ENCODE results near the gene DOCK4. TPM values are rescaled to one million over a fixed set of nuclear protein-coding genes. Genes with fewer than 3 reads are reported as not detected.

Gene DOCK4
- total and polyA plus RNA-seq, 2 experiments from 2014 or later, result 2.1 to 5.0 TPM

GRCh38 chr7:112031689-112032088, 174.5 kb downstream of the DOCK4 start:
- no peak for DNase-seq
- in situ Hi-C loops (cut with MboI), result no loop called here
- Histone ChIP-seq H3K79me2 (ENCODE audit: insufficient read depth) (no peaks in the 10 kb centered on the region), H3K9me2 (ENCODE audit: insufficient read depth) (no peaks in the 10 kb centered on the region), H3K4me3 (no peak overlapping the region), H3K9me3 (ENCODE audit: low read depth) (no peaks in the 10 kb centered on the region), H3K9ac (no peak overlapping the region), H3K36me3 (ENCODE audit: low read depth) (no peaks in the 10 kb centered on the region), H3K4me2 (ENCODE audit: unreplicated experiment) (no peak overlapping the region), H2AFZ (no peak overlapping the region), H3K4me1 (ENCODE audit: insufficient read depth) (peaks cover 7% of the 10 kb centered on the region; the same call in 1 of the 2 replicates), H3F3A (ENCODE audit: insufficient read depth) (no peaks in the 10 kb centered on the region), H3K27ac (no peak overlapping the region), H4K20me1 (ENCODE audit: insufficient read depth) (no peaks in the 10 kb centered on the region), H3K27me3 (replicated peaks; ENCODE audit: insufficient read depth) (no peaks in the 10 kb centered on the region)
- 87% methylated on average over 5 of the region's 5 CpGs for WGBS, 2 experiments (ENCODE audit: low coverage in 1 of 2, low lambda C conversion rate in 2 of 2, missing lambda C conversion rate in 2 of 2)
- TF ChIP-seq EZH2 (IDR thresholded peaks at IDR 0.05; ENCODE audit: insufficient read depth, poor library complexity, severe bottlenecking) (no peak), EZH2phosphoT487 (IDR thresholded peaks at IDR 0.05; ENCODE audit: insufficient read depth, low read depth) (no peak)

GRCh38 chr7:112025556-112025955, 180.6 kb downstream of the DOCK4 start:
- Histone ChIP-seq H3K4me3 (no peak overlapping the region), H2AFZ (no peak overlapping the region), H3K9me3 (ENCODE audit: low read depth) (no peaks in the 10 kb centered on the region), H3K9ac (no peak overlapping the region), H3K9me2 (ENCODE audit: insufficient read depth) (no peaks in the 10 kb centered on the region), H4K20me1 (ENCODE audit: insufficient read depth) (no peaks in the 10 kb centered on the region), H3K36me3 (ENCODE audit: low read depth) (no peaks in the 10 kb centered on the region), H3K79me2 (ENCODE audit: insufficient read depth) (no peaks in the 10 kb centered on the region), H3K4me1 (ENCODE audit: insufficient read depth) (no peaks in the 10 kb centered on the region), H3F3A (ENCODE audit: insufficient read depth) (no peaks in the 10 kb centered on the region), H3K4me2 (ENCODE audit: unreplicated experiment) (no peak overlapping the region), H3K27me3 (replicated peaks; ENCODE audit: insufficient read depth) (no peaks in the 10 kb centered on the region), H3K27ac (no peak overlapping the region)
- TF ChIP-seq EZH2 (IDR thresholded peaks at IDR 0.05; ENCODE audit: insufficient read depth, poor library complexity, severe bottlenecking), result no peak
- no peak for DNase-seq
- 94 to 100% methylated on average over 2 of the region's 2 CpGs for WGBS, 2 experiments (ENCODE audit: low coverage in 1 of 2, low lambda C conversion rate in 2 of 2, missing lambda C conversion rate in 2 of 2)
- in situ Hi-C loops (cut with MboI), result no loop called here

GRCh38 chr7:112023786-112024185, 182.4 kb downstream of the DOCK4 start:
- H3K4me3 ChIP-seq, result no peak overlapping the region
- H3K9ac ChIP-seq, result no peak overlapping the region
- no peak for DNase-seq
- no peaks in the 10 kb centered on the region for H3K9me2 ChIP-seq (ENCODE audit: insufficient read depth)
- no peaks in the 10 kb centered on the region for H3K79me2 ChIP-seq (ENCODE audit: insufficient read depth)
- in situ Hi-C loops (cut with MboI), result no loop called here
- 95% methylated on average over 6 of the region's 6 CpGs for whole genome bisulfite sequencing, 2 experiments (ENCODE audit: low coverage in 1 of 2, low lambda C conversion rate in 2 of 2, missing lambda C conversion rate in 2 of 2)
- TF ChIP-seq EZH2 (IDR thresholded peaks at IDR 0.05; ENCODE audit: insufficient read depth, poor library complexity, severe bottlenecking) (no peak), EZH2phosphoT487 (IDR thresholded peaks at IDR 0.05; ENCODE audit: insufficient read depth, low read depth) (no peak)
- no peaks in the 10 kb centered on the region for H3K9me3 ChIP-seq (ENCODE audit: low read depth)
- no peaks in the 10 kb centered on the region for H4K20me1 ChIP-seq (ENCODE audit: insufficient read depth)
- no peak overlapping the region for H2AFZ ChIP-seq
- H3F3A ChIP-seq (ENCODE audit: insufficient read depth), result no peaks in the 10 kb centered on the region
- no peak overlapping the region for H3K27ac ChIP-seq
- H3K4me1 ChIP-seq (ENCODE audit: insufficient read depth), result no peaks in the 10 kb centered on the region
- H3K4me2 ChIP-seq (ENCODE audit: unreplicated experiment), result no peak overlapping the region
- no peaks in the 10 kb centered on the region for H3K27me3 ChIP-seq (replicated peaks; ENCODE audit: insufficient read depth)
- no peaks in the 10 kb centered on the region for H3K36me3 ChIP-seq (ENCODE audit: low read depth)

GRCh38 chr7:112023282-112023681, 182.9 kb downstream of the DOCK4 start:
- H3K9ac ChIP-seq, result no peak overlapping the region
- H3F3A ChIP-seq (ENCODE audit: insufficient read depth), result no peaks in the 10 kb centered on the region
- no peak overlapping the region for H3K4me2 ChIP-seq (ENCODE audit: unreplicated experiment)
- no peaks in the 10 kb centered on the region for H3K4me1 ChIP-seq (ENCODE audit: insufficient read depth)
- no peaks in the 10 kb centered on the region for H3K9me2 ChIP-seq (ENCODE audit: insufficient read depth)
- H2AFZ ChIP-seq, result no peak overlapping the region
- H3K27me3 ChIP-seq (replicated peaks; ENCODE audit: insufficient read depth), result no peaks in the 10 kb centered on the region
- in situ Hi-C loops (cut with MboI), result no loop called here
- H3K9me3 ChIP-seq (ENCODE audit: low read depth), result no peaks in the 10 kb centered on the region
- no peaks in the 10 kb centered on the region for H3K36me3 ChIP-seq (ENCODE audit: low read depth)
- H3K27ac ChIP-seq, result no peak overlapping the region
- no peak for DNase-seq
- H4K20me1 ChIP-seq (ENCODE audit: insufficient read depth), result no peaks in the 10 kb centered on the region
- no peaks in the 10 kb centered on the region for H3K79me2 ChIP-seq (ENCODE audit: insufficient read depth)
- TF ChIP-seq EZH2 (IDR thresholded peaks at IDR 0.05; ENCODE audit: insufficient read depth, poor library complexity, severe bottlenecking), result no peak
- no peak for TF ChIP-seq EZH2phosphoT487 (IDR thresholded peaks at IDR 0.05; ENCODE audit: insufficient read depth, low read depth)
- 56 to 58% methylated on average over 2 of the region's 2 CpGs for WGBS, 2 experiments (ENCODE audit: low coverage in 1 of 2, low lambda C conversion rate in 2 of 2, missing lambda C conversion rate in 2 of 2)
- no peak overlapping the region for H3K4me3 ChIP-seq

- no peak overlapping the region for H3K4me3 ChIP-seq
- H3K36me3 ChIP-seq (ENCODE audit: low read depth), result no peaks in the 10 kb centered on the region
- TF ChIP-seq EZH2 (IDR thresholded peaks at IDR 0.05; ENCODE audit: insufficient read depth, poor library complexity, severe bottlenecking) (no peak), EZH2phosphoT487 (IDR thresholded peaks at IDR 0.05; ENCODE audit: insufficient read depth, low read depth) (no peak)
- H3K9me3 ChIP-seq (ENCODE audit: low read depth), result no peaks in the 10 kb centered on the region
- H3K9ac ChIP-seq, result no peak overlapping the region
- H3K4me2 ChIP-seq (ENCODE audit: unreplicated experiment), result no peak overlapping the region
- no peaks in the 10 kb centered on the region for H3K4me1 ChIP-seq (ENCODE audit: insufficient read depth)
- no peaks in the 10 kb centered on the region for H4K20me1 ChIP-seq (ENCODE audit: insufficient read depth)
- no peaks in the 10 kb centered on the region for H3K9me2 ChIP-seq (ENCODE audit: insufficient read depth)
- H3K27ac ChIP-seq, result no peak overlapping the region
- H3K27me3 ChIP-seq (replicated peaks; ENCODE audit: insufficient read depth), result no peaks in the 10 kb centered on the region
- no peaks in the 10 kb centered on the region for H3F3A ChIP-seq (ENCODE audit: insufficient read depth)
- no peak for DNase-seq
- H3K79me2 ChIP-seq (ENCODE audit: insufficient read depth), result no peaks in the 10 kb centered on the region
- WGBS, 2 experiments (ENCODE audit: low coverage in 1 of 2, low lambda C conversion rate in 2 of 2, missing lambda C conversion rate in 2 of 2), result 87 to 88% methylated on average over 6 of the region's 6 CpGs
- no peak overlapping the region for H2AFZ ChIP-seq
- in situ Hi-C loops (cut with MboI), result no loop called here
Observed at GRCh38 chr7:112022128-112022527, 184.1 kb downstream of the DOCK4 start.
